GM23338 (cell line): ENCODE measurements around the gene MDH1B. TPM values are rescaled to one million over a fixed set of nuclear protein-coding genes. Genes with fewer than 3 reads are reported as not detected.

ENCODE experiments used
- ATAC-seq: fragments of 200-7000 bp; cut with Tn5 transposase; 3 replicates; pipeline ENCODE4 v1.9.1; 2020
- DNase-seq: peaks from one replicate; pipeline ENCODE4 v3.0.0-alpha.2; 2015; ENCODE audit warnings: low spot score
- H2AFZ ChIP-seq: fragments of 200-600 bp; sonication (generic); 2 replicates; pipeline ENCODE4 v1.8.0; 2016; ENCODE audit warnings: antibody characterized with exemption, mild to moderate bottlenecking, moderate library complexity
- H3F3A ChIP-seq: fragments of 200-600 bp; sonication (generic); replicated peaks from 2 replicates; pipeline ENCODE4 v1.8.0; 2017; ENCODE audit warnings: antibody characterized with exemption, mixed run types, low read depth
- H3K27ac ChIP-seq: fragments of 200-600 bp; sonication (generic); 2 replicates; pipeline ENCODE4 v1.6.1; 2016; ENCODE audit warnings: low read depth
- H3K27me3 ChIP-seq: fragments of 200-600 bp; sonication (generic); 2 replicates; pipeline ENCODE4 v1.8.0; 2016; ENCODE audit warnings: mild to moderate bottlenecking, mixed run types, moderate library complexity; ENCODE audit not compliant: insufficient read depth
- H3K36me3 ChIP-seq: fragments of 200-600 bp; sonication (generic); 2 replicates; pipeline ENCODE4 v1.8.0; 2016; ENCODE audit warnings: mild to moderate bottlenecking; ENCODE audit not compliant: insufficient read depth
- H3K4me1 ChIP-seq: fragments of 200-600 bp; sonication (generic); 2 replicates; pipeline ENCODE4 v1.8.0; 2016; ENCODE audit warnings: mild to moderate bottlenecking, moderate library complexity; ENCODE audit not compliant: insufficient read depth
- H3K4me2 ChIP-seq: fragments of 200-600 bp; sonication (generic); 2 replicates; pipeline ENCODE4 v1.7.1; 2017; ENCODE audit warnings: mixed run types
- H3K4me3 ChIP-seq: fragments of 200-600 bp; sonication (generic); 2 replicates; pipeline ENCODE4 v1.6.1; 2016; ENCODE audit warnings: mixed run types
- H3K79me2 ChIP-seq: fragments of 200-600 bp; sonication (generic); replicated peaks from 2 replicates; pipeline ENCODE4 v1.8.0; 2017; ENCODE audit warnings: mild to moderate bottlenecking; ENCODE audit not compliant: insufficient read depth
- H3K9me2 ChIP-seq: fragments of 200-600 bp; sonication (generic); 2 replicates; pipeline ENCODE4 v1.8.0; 2017; ENCODE audit not compliant: insufficient read depth
- H4K20me1 ChIP-seq: fragments of 200-600 bp; sonication (generic); replicated peaks from 2 replicates; pipeline ENCODE4 v1.8.0; 2017; ENCODE audit warnings: mild to moderate bottlenecking; ENCODE audit not compliant: insufficient read depth
- H3K27ac Mint-ChIP-seq: 2 replicates; pipeline ENCODE4 v1.8.0; 2020; ENCODE audit warnings: inconsistent platforms, mild to moderate bottlenecking, moderate library complexity, mixed read lengths
- H3K27me3 Mint-ChIP-seq: 3 replicates; pipeline ENCODE4 v1.8.0; 2022; ENCODE audit warnings: low read depth, mild to moderate bottlenecking, moderate library complexity, mixed read lengths, inconsistent platforms; ENCODE audit not compliant: insufficient read depth, poor library complexity
- H3K36me3 Mint-ChIP-seq: 3 replicates; pipeline ENCODE4 v1.8.0; 2021; ENCODE audit warnings: low read depth, mild to moderate bottlenecking, inconsistent platforms, moderate library complexity, mixed read lengths
- H3K4me1 Mint-ChIP-seq: 3 replicates; pipeline ENCODE4 v1.8.0; 2020; ENCODE audit warnings: mild to moderate bottlenecking, inconsistent platforms, mixed read lengths
- H3K4me3 Mint-ChIP-seq: 3 replicates; pipeline ENCODE4 v1.8.0; 2021; ENCODE audit warnings: moderate library complexity, mild to moderate bottlenecking, inconsistent platforms, mixed read lengths
- H3K9me3 Mint-ChIP-seq: 3 replicates; pipeline ENCODE4 v1.8.0; 2020; ENCODE audit warnings: moderate library complexity, mild to moderate bottlenecking, inconsistent platforms, mixed read lengths
- CREB1 ChIP-seq: fragments of 250-450 bp; sonication (Bioruptor Pico); IDR thresholded peaks from 2 replicates; pipeline ENCODE4 v1.5.0; 2020; ENCODE audit warnings: low read depth, mild to moderate bottlenecking, moderate library complexity
- CTCF ChIP-seq, 2 experiments: fragments of 200-600 bp in 1 of 2; sonication (generic) in 1 of 2; conservative IDR thresholded peaks; 2 replicates each; pipeline versions ENCODE4 v1.5.1 to v1.6.1; 2016 to 2017; ENCODE audit warnings: antibody characterized with exemption in 2 of 2, low read depth in 2 of 2, mild to moderate bottlenecking in 2 of 2, moderate library complexity in 1 of 2
- ETS1 ChIP-seq: IDR thresholded peaks from 2 replicates; pipeline ENCODE4 v1.6.1; 2016; ENCODE audit warnings: antibody characterized with exemption
- EZH2 ChIP-seq: fragments of 200-600 bp; sonication (generic); IDR thresholded peaks from one replicate; pipeline ENCODE4 v1.8.0; 2017; ENCODE audit warnings: antibody characterized with exemption, mild to moderate bottlenecking, low read depth; ENCODE audit not compliant: unreplicated experiment
- EZH2phosphoT487 ChIP-seq: fragments of 200-600 bp; sonication (generic); IDR thresholded peaks from one replicate; pipeline ENCODE4 v1.8.1; 2018; ENCODE audit warnings: antibody characterized with exemption; ENCODE audit not compliant: unreplicated experiment
- JUNB ChIP-seq: IDR thresholded peaks from one replicate; pipeline ENCODE4 v1.6.1; 2016; ENCODE audit warnings: antibody characterized with exemption; ENCODE audit not compliant: unreplicated experiment
- NANOG ChIP-seq: IDR thresholded peaks from 2 replicates; pipeline ENCODE4 v1.6.1; 2016; ENCODE audit warnings: antibody characterized with exemption, borderline replicate concordance
- POLR2AphosphoS5 ChIP-seq: IDR thresholded peaks from 2 replicates; pipeline ENCODE4 v1.6.1; 2016; ENCODE audit warnings: antibody characterized with exemption, low read depth
- REST ChIP-seq: IDR thresholded peaks from one replicate; pipeline ENCODE4 v1.6.1; 2018; ENCODE audit warnings: antibody characterized with exemption; ENCODE audit not compliant: unreplicated experiment
- STAT1 ChIP-seq: IDR thresholded peaks from one replicate; pipeline ENCODE4 v1.6.1; 2016; ENCODE audit warnings: antibody characterized with exemption; ENCODE audit not compliant: unreplicated experiment
- ZNF114 ChIP-seq: fragments of 250-450 bp; sonication (Bioruptor Pico); IDR thresholded peaks from 2 replicates; pipeline ENCODE4 v1.5.0; 2020; ENCODE audit warnings: mild to moderate bottlenecking, moderate library complexity
- ZNF331 ChIP-seq: fragments of 250-450 bp; sonication (Bioruptor Pico); IDR thresholded peaks from 2 replicates; pipeline ENCODE4 v1.5.0; 2020; ENCODE audit warnings: low read depth, mild to moderate bottlenecking, moderate library complexity
- polyA plus RNA-seq: library from polyadenylated mRNA; unstranded; fragments of >200 nt; fragmentation: Nextera tagmentation; extraction: Ambion mirVana; gene quantifications from 2 replicates; pipeline ENCODE4 v1.2.1, GENCODE V29; 2016
- total RNA-seq: library from RNA; depleted of rRNA; stranded (reverse); fragments of >200 nt; shearing (Covaris generic); gene quantifications from 2 replicates; pipeline ENCODE4 v1.2.3, GENCODE V29; 2014
- TF ChIP-seq, protein P1 (sequence below): fragments of 250-450 bp; sonication (Bioruptor Pico); IDR thresholded peaks from 2 replicates; pipeline ENCODE4 v1.5.0; 2020; ENCODE audit warnings: mild to moderate bottlenecking, moderate library complexity

MDH1B gene
- total and polyA plus RNA-seq, 2 experiments from 2014 or later: 1.7 to 1.8 TPM

- no peaks in the 10 kb centered on the region; the same call in 1 of the 2 replicates for H4K20me1 ChIP-seq
- Mint-ChIP-seq H3K4me1 (no peaks in the 10 kb centered on the region), H3K27ac (no peak overlapping the region), H3K9me3 (no peaks in the 10 kb centered on the region), H3K27me3 (no peaks in the 10 kb centered on the region), H3K4me3 (no peak overlapping the region), H3K36me3 (no peaks in the 10 kb centered on the region)
- H3K4me1 ChIP-seq: no peaks in the 10 kb centered on the region
- no peak overlapping the region for H3K4me2 ChIP-seq
- H2AFZ ChIP-seq: no peak overlapping the region
- H3K79me2 ChIP-seq: no peaks in the 10 kb centered on the region
- H3K9me2 ChIP-seq: 0 out of 2 replicates have a peak, but pooled peaks cover 6% of the 10 kb centered on the region
- TF ChIP-seq JUNB (no peak), ZNF331 (no peak), CREB1 (CRISPR knock-in tag) (no peak), STAT1 (no peak), NANOG (no peak), REST (no peak), ZNF114 (CRISPR knock-in tag) (no peak), ETS1 (no peak), POLR2AphosphoS5 (no peak), EZH2 (no peak), EZH2phosphoT487 (no peak), CTCF (conservative IDR thresholded peaks at IDR 0.05; ENCODE audit: low read depth in 2 of 2) (no peak)
- TF ChIP-seq, protein P1, sequence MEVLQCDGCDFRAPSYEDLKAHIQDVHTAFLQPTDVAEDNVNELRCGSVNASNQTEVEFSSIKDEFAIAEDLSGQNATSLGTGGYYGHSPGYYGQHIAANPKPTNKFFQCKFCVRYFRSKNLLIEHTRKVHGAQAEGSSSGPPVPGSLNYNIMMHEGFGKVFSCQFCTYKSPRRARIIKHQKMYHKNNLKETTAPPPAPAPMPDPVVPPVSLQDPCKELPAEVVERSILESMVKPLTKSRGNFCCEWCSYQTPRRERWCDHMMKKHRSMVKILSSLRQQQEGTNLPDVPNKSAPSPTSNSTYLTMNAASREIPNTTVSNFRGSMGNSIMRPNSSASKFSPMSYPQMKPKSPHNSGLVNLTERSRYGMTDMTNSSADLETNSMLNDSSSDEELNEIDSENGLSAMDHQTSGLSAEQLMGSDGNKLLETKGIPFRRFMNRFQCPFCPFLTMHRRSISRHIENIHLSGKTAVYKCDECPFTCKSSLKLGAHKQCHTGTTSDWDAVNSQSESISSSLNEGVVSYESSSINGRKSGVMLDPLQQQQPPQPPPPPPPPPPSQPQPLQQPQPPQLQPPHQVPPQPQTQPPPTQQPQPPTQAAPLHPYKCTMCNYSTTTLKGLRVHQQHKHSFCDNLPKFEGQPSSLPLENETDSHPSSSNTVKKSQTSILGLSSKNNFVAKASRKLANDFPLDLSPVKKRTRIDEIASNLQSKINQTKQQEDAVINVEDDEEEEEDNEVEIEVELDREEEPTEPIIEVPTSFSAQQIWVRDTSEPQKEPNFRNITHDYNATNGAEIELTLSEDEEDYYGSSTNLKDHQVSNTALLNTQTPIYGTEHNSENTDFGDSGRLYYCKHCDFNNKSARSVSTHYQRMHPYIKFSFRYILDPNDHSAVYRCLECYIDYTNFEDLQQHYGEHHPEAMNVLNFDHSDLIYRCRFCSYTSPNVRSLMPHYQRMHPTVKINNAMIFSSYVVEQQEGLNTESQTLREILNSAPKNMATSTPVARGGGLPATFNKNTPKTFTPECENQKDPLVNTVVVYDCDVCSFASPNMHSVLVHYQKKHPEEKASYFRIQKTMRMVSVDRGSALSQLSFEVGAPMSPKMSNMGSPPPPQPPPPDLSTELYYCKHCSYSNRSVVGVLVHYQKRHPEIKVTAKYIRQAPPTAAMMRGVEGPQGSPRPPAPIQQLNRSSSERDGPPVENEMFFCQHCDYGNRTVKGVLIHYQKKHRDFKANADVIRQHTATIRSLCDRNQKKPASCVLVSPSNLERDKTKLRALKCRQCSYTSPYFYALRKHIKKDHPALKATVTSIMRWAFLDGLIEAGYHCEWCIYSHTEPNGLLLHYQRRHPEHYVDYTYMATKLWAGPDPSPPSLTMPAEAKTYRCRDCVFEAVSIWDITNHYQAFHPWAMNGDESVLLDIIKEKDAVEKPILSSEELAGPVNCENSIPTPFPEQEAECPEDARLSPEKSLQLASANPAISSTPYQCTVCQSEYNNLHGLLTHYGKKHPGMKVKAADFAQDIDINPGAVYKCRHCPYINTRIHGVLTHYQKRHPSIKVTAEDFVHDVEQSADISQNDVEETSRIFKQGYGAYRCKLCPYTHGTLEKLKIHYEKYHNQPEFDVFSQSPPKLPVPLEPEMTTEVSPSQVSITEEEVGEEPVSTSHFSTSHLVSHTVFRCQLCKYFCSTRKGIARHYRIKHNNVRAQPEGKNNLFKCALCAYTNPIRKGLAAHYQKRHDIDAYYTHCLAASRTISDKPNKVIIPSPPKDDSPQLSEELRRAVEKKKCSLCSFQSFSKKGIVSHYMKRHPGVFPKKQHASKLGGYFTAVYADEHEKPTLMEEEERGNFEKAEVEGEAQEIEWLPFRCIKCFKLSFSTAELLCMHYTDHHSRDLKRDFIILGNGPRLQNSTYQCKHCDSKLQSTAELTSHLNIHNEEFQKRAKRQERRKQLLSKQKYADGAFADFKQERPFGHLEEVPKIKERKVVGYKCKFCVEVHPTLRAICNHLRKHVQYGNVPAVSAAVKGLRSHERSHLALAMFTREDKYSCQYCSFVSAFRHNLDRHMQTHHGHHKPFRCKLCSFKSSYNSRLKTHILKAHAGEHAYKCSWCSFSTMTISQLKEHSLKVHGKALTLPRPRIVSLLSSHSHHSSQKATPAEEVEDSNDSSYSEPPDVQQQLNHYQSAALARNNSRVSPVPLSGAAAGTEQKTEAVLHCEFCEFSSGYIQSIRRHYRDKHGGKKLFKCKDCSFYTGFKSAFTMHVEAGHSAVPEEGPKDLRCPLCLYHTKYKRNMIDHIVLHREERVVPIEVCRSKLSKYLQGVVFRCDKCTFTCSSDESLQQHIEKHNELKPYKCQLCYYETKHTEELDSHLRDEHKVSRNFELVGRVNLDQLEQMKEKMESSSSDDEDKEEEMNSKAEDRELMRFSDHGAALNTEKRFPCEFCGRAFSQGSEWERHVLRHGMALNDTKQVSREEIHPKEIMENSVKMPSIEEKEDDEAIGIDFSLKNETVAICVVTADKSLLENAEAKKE (CRISPR knock-in tag): no peak
- H3K36me3 ChIP-seq: no peaks in the 10 kb centered on the region
- no peak for ATAC-seq
- DNase-seq: no peak
- H3K27ac ChIP-seq: no peak overlapping the region
- no peaks in the 10 kb centered on the region for H3F3A ChIP-seq
- H3K4me3 ChIP-seq: no peak overlapping the region
- no peaks in the 10 kb centered on the region for H3K27me3 ChIP-seq
Observed at GRCh38 chr2:206739271-206739670, 25.9 kb downstream of the MDH1B start.
